IPS-20b (cell line): ENCODE measurements around the gene CORO1A.

Experiments used
- H3K27ac ChIP-seq: one replicate; pipeline ENCODE4 v1.5.1; 2013; ENCODE audit warnings: low read length
- H3K27me3 ChIP-seq: 2 replicates; pipeline ENCODE4 v1.6.1; 2013; ENCODE audit warnings: mild to moderate bottlenecking, low read length, inconsistent platforms; ENCODE audit not compliant: insufficient read depth
- H3K36me3 ChIP-seq: 2 replicates; pipeline ENCODE4 v1.6.1; 2013; ENCODE audit warnings: low read depth, mild to moderate bottlenecking, inconsistent platforms, low read length, moderate library complexity; ENCODE audit not compliant: insufficient read depth
- H3K4me1 ChIP-seq: 2 replicates; pipeline ENCODE4 v1.6.1; 2013; ENCODE audit warnings: mild to moderate bottlenecking, control low read depth, inconsistent platforms, low read length, moderate library complexity; ENCODE audit not compliant: insufficient read depth
- H3K4me3 ChIP-seq: 2 replicates; pipeline ENCODE4 v1.5.1; 2013; ENCODE audit warnings: mild to moderate bottlenecking, low read length, inconsistent platforms
- H3K9ac ChIP-seq: 2 replicates; pipeline ENCODE4 v1.6.1; 2013; ENCODE audit warnings: low read depth, mild to moderate bottlenecking, inconsistent platforms, low read length, moderate library complexity
- H3K9me3 ChIP-seq: 2 replicates; pipeline ENCODE4 v1.6.1; 2013; ENCODE audit warnings: mild to moderate bottlenecking, low read depth, low read length, inconsistent platforms; ENCODE audit not compliant: insufficient read depth

The CORO1A gene

DNA sequence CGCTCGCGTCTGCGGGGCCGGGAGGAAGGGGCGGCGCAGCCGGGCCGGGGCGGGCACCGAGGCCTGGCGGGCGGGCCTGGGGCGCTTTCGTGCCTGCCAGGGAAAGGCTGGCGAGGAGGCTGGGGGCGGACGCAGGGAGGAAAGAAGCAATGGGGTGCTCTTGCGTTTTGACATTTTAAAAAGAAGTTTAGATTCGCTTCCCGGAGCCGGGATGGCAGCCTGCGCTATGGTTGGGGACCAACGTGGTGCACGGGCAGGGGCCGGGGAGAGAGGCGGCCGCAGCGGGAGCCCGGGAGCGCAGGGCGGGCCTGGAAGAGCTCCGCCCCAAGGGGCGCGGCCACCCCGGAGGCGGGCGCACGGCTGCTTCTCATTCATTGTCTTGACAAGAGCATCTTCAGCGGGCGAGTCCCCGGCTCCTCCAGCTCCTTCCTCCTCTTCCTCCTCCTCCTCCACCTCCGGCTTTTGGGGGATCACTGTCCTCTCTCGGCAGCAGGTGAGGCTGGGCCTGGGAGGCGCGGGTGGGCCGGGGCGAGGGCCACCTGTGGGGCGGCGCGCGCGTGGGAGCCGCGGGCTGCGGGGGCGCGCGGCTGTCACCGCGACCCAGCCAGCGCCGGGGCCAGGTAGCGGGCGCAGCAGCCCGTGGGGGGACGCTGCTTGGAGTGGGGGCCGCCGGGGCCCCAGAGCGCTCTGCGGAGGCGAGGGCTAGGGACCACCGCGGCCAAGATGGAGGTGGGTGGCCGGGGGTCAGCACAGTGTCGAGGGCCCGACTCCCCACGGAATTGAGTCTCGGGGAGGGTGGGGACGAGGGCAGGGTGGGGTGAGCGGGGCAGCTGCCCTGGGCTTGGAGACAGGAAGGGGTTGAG is at the start of gene CORO1A:
Gene CORO1A (plus strand): TSS at position 370 of the 863 bp plus-strand sequence. CDS start 1,608 bp downstream, outside the sequence.
- H3K4me1 ChIP-seq: no peaks in the 10 kb centered on the region
- H3K36me3 ChIP-seq: no peaks in the 10 kb centered on the region
- peak within 1 kb of the TSS; percentile 74 for H3K4me3 ChIP-seq
- H3K9me3 ChIP-seq: no peaks in the 10 kb centered on the region
- peaks cover 33% of the 10 kb centered on the region for H3K27me3 ChIP-seq
- H3K27ac ChIP-seq: no peak within 1 kb of the TSS
- H3K9ac ChIP-seq: no peak within 1 kb of the TSS

DNA sequence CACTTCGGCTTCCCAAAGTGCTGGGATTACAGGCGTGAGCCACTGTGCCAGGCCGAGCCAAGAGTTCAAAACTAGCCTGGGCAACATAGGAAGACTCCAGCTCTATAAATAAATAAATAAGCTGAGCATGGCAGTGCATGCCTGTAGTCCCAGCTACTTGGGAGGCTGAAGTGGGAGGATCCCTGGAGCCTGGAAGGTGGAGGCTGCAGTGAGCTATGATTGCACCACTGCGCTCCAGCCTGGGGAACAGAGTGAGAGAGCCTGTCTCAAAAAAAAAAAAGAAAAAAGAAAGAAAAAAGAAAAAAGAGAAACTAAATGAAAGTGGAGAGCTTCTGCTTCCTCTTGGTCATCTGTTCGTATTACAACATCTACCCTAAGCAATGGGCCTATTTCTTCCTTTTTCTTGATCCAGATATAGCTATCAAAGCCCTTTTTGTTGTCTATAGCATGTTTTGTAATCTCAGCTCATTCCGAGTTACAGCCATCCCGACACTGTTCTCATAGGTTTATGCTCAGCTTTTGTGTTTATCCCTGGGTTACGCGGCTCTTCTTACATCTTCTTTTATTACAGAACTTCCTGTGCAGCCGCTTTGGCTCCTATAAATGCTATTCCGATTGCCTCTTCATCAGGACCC is 46.3 kb upstream of the CORO1A start:
- Histone ChIP-seq H3K4me1 (no peaks in the 10 kb centered on the region), H3K36me3 (no peaks in the 10 kb centered on the region), H3K27me3 (no peaks in the 10 kb centered on the region), H3K4me3 (no peak overlapping the region), H3K9me3 (no peaks in the 10 kb centered on the region), H3K27ac (no peak overlapping the region), H3K9ac (no peak overlapping the region)

DNA sequence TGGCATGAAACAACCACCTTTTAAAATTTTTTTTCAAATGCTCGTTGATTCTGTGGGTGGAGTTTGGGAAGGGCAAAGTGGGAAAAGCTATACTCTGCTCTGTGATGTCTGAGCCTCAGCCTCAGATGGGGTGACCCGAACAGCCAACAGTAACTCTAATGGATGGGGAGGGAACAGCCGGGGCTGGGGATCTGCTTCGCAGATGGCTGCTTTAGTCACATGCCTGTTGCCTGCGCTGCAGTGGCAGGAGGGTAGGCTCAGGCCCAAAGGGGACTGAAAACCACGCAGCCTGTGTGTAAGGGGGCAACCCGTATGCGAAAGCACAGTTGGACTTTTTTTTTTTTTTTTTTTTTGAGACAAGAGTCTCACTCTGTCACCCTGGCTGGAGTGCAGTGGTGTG is 45.5 kb upstream of the CORO1A start:
- Histone ChIP-seq H3K9ac (no peak overlapping the region), H3K27ac (no peak overlapping the region), H3K36me3 (no peaks in the 10 kb centered on the region), H3K4me1 (no peaks in the 10 kb centered on the region), H3K4me3 (no peak overlapping the region), H3K9me3 (no peaks in the 10 kb centered on the region), H3K27me3 (no peaks in the 10 kb centered on the region)

DNA sequence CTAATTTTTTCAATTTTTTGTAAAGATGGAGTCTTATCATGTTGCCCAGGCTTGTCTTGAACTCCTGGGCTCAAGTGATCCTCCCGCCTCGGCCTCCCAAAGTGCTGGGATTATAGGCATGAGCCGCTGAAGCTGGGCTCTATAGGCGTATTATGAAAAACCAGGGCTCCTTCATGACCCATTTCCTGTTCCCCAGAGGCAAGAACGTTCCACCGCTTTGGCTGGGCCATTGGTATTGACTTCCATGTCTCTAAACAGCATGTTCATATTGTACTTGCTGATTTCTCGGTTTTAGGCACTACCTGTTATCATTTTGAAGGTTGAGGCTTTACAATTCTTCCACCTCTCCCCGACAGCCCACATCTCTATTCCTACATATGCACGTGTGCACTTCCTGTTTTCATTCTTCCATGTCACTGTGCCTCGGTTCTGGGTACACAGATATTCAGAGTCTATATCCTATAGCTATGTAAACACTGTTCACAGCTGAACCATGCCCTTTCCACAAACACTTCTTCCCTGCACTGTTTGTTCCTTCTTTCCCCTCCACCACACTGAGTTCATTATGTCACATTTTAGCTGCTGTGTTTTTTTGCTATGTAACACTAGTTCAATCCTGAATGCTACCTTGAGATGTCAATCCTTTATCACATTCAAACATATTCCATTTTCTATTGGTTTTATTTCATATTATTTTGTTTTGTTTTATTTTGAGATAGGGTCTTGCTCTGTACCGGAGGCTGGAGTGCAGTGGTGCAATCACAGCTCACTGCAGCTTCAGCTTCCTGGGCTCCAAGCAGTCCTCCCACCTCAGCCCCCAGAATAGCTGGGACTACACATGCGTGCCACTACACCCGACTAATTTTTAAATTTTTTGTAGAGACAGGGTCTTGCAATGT is 43.6 kb upstream of the CORO1A start:
- Histone ChIP-seq H3K9ac (no peak overlapping the region), H3K4me3 (no peak overlapping the region), H3K27me3 (no peaks in the 10 kb centered on the region), H3K9me3 (no peaks in the 10 kb centered on the region), H3K4me1 (no peaks in the 10 kb centered on the region), H3K36me3 (no peaks in the 10 kb centered on the region), H3K27ac (no peak overlapping the region)

DNA sequence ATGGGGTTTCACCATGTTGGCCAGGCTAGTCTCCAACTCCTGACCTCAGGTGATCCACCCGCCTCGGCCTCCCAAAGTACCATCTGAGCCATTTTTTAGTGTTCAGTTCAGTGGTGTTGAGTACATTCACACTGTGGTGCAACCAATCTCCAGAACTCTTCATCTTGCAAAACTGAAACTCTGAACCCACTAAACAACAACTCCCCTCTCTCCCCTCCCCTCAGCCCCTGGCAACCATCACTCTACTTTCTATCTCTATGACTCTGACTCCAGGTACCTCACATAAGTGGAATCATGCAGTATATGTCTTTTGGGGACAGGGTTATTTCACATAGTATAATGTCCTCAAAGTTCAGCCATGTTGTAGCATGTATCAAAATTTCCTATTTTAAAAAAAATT is 41.7 kb upstream of the CORO1A start:
- H3K9me3 ChIP-seq: no peaks in the 10 kb centered on the region
- H3K36me3 ChIP-seq: no peaks in the 10 kb centered on the region
- no peak overlapping the region for H3K9ac ChIP-seq
- H3K4me3 ChIP-seq: no peak overlapping the region
- no peaks in the 10 kb centered on the region for H3K4me1 ChIP-seq
- H3K27me3 ChIP-seq: no peaks in the 10 kb centered on the region
- no peak overlapping the region for H3K27ac ChIP-seq

DNA sequence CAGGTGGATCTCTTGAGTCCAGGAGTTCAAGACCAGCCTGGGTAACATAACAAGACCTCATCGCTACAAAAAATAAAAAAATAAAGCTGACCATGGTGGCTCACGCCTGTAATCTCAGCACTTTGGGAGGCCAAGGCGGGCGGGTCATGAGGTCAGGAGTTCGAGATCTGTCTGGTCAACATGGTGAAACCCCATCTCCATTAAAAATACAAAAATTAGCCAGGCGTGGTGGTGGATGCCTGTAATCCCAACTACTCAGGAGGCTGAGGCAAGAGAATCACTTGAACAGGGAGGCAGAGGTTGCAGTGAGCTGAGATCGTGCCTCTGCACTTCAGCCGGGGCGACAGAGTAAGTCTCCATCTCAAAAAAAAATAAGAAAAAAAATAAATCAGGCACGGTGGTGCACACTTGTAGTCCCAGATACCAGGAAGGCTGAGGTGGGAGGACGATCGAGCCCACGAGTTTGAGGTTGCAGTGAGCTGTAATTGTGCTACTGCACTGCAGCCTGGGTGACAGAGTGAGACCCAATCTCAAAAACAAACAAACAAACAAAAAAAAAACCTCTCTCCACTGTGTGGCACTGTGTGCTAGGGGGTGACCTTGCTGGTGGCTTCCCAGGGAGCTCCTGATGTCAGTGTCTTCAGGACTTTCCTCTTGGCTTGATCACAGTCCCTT is 40.6 kb upstream of the CORO1A start:
- Histone ChIP-seq H3K27me3 (no peaks in the 10 kb centered on the region), H3K9me3 (no peaks in the 10 kb centered on the region), H3K4me3 (no peak overlapping the region), H3K36me3 (no peaks in the 10 kb centered on the region), H3K4me1 (no peaks in the 10 kb centered on the region), H3K27ac (no peak overlapping the region), H3K9ac (no peak overlapping the region)

DNA sequence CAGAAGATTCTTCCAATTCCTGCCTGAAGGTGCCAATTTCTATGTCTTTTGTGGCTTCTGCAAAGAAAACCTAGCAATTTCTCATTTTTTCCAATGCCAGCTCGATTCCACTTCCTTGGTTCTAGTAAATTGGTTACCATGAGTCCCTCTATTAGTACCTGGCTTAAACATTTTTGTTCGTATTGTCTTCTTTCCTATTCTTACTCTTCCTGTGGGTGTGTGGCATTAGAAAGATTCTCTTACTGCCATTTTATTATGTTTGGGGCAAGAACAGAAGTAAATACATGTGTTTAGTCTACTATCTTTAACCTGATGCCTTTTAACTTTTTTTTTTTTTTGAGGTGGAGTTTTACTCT is 40.1 kb upstream of the CORO1A start:
- H3K27me3 ChIP-seq: no peaks in the 10 kb centered on the region
- H3K4me3 ChIP-seq: no peak overlapping the region
- H3K4me1 ChIP-seq: no peaks in the 10 kb centered on the region
- H3K9me3 ChIP-seq: no peaks in the 10 kb centered on the region
- H3K9ac ChIP-seq: no peak overlapping the region
- no peaks in the 10 kb centered on the region for H3K36me3 ChIP-seq
- H3K27ac ChIP-seq: no peak overlapping the region

DNA sequence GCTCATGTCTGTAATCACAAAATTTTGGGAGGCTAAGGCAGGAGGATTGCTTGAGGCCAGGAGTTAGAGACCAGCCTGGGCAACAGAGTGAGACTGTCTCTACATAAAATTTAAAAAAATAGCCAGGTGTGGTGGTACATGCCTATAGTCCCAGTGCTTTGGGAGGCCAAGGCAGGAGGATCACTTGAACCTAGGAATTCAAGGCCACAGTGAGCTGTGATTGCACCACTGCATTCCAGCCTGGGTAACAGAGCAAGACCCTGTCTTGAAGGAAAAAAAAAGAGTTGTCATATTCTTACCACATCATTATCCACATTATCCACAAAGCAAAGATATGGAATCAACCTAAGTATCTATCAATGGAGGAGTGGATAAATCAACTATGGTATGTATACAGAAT is 39.4 kb upstream of the CORO1A start:
- Histone ChIP-seq H3K27me3 (no peaks in the 10 kb centered on the region), H3K27ac (no peak overlapping the region), H3K9me3 (0 out of 2 replicates have a peak, but pooled peaks cover 1% of the 10 kb centered on the region), H3K4me3 (no peak overlapping the region), H3K4me1 (no peaks in the 10 kb centered on the region), H3K9ac (no peak overlapping the region), H3K36me3 (no peaks in the 10 kb centered on the region)

DNA sequence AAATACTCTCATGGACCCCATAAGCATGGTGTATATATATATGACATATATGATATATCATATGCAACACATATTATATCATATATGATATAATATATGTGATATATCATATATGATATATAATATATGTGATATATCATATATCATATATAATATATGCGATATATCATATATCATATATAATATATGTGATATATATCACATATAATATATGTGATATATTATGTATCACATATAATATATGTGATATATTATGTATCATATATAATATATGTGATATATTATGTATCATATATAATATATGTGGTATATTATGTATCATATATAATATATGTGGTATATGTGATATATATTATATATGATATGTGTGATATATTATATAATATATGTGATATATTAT is 38.5 kb upstream of the CORO1A start:
- Histone ChIP-seq H3K27ac (no peak overlapping the region), H3K4me1 (no peaks in the 10 kb centered on the region), H3K27me3 (no peaks in the 10 kb centered on the region), H3K4me3 (no peak overlapping the region), H3K9ac (no peak overlapping the region), H3K36me3 (no peaks in the 10 kb centered on the region), H3K9me3 (0 out of 2 replicates have a peak, but pooled peaks cover 9% of the 10 kb centered on the region)

DNA sequence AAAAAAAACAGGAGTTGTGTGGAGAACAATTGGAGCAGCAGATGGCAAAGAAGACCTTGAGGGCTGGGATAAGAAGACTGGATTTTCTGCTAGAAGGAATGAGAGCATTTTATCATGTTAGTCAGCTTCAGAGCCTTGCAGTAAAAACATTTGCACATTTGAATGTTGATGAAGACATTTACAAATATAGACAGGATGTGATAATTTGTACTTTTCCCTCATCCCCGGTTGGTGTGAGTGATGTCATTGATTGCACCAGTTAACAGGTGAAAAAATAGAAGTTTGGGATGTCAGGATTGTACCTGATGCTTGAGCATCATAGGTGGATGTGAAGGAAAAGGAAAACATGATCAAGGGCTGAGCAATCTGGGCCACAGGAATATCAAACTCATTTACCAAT is 37.7 kb upstream of the CORO1A start:
- 0 out of 2 replicates have a peak, but pooled peaks cover 9% of the 10 kb centered on the region for H3K9me3 ChIP-seq

DNA sequence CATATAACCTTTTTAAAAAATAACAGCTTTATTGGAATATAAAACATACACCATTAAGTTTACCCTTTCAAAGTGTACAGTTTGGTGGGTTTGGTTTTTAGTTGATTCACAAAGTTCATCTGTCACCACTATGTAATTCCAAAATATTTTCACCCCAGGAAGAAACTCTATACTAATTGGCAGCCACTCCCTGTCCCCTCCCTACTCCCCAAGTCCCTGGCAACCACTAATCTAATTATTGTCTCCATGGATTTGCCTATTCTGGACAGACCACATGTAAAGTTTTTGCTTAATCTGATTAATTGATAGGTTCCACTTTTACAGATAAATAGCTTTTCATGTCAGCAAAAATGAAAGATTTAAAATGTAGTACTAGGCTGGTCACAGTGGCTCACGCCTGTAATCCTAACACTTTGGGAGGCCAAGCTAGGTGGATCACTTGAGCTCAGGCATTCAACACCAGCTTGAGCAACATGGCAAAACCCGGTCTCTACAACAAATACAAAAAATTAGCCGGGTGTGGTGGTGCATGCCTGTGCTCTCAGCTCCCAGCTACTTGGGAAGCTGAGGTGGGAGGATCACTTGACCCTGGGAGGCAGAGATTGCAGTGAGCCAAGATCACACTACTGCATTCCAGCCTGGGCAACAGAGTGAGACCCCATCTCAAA is 35.4 kb upstream of the CORO1A start:
- no peak overlapping the region for H3K4me3 ChIP-seq
- no peaks in the 10 kb centered on the region for H3K4me1 ChIP-seq
- H3K36me3 ChIP-seq: no peaks in the 10 kb centered on the region
- H3K9me3 ChIP-seq: 0 out of 2 replicates have a peak, but pooled peaks cover 9% of the 10 kb centered on the region
- no peaks in the 10 kb centered on the region for H3K27me3 ChIP-seq
- no peak overlapping the region for H3K9ac ChIP-seq
- no peak overlapping the region for H3K27ac ChIP-seq

More for the DNA sequence above, 37.7 kb upstream of the CORO1A start:
- Histone ChIP-seq H3K27me3 (no peaks in the 10 kb centered on the region), H3K4me3 (no peak overlapping the region), H3K36me3 (no peaks in the 10 kb centered on the region), H3K4me1 (no peaks in the 10 kb centered on the region), H3K9ac (no peak overlapping the region), H3K27ac (no peak overlapping the region)
